ENCODE results near the gene TEX51.

TEX51 gene

GRCh38 chr2:126942427-126943203, 43.9 kb downstream of the TEX51 start:
- 50% methylated on average over 5 of the region's 5 CpGs for WGBS
- Histone ChIP-seq H3K27me3 (ENCODE audit: insufficient read depth, low read length) (peaks cover 35% of the 10 kb centered on the region), H3K4me3 (ENCODE audit: low read length) (no peak overlapping the region), H3K9me3 (ENCODE audit: insufficient read depth, low read depth, low read length) (peaks cover 48% of the 10 kb centered on the region), H3K9ac (ENCODE audit: low read depth, low read length) (no peak overlapping the region), H3K27ac (ENCODE audit: low read depth, low read length) (peak overlapping the region; percentile 88; the same call in 1 of the 2 replicates), H3K4me1 (ENCODE audit: insufficient read depth, low read length) (no peaks in the 10 kb centered on the region), H3K36me3 (ENCODE audit: insufficient read depth, low read length) (no peaks in the 10 kb centered on the region)

- 94% methylated on average over 4 of the region's 4 CpGs for WGBS
- H3K27me3 ChIP-seq (ENCODE audit: insufficient read depth, low read length), result peaks cover 26% of the 10 kb centered on the region
- no peaks in the 10 kb centered on the region for H3K36me3 ChIP-seq (ENCODE audit: insufficient read depth, low read length)
- H3K9ac ChIP-seq (ENCODE audit: low read depth, low read length), result no peak overlapping the region
- no peak overlapping the region; the same call in 1 of the 2 replicates for H3K4me3 ChIP-seq (ENCODE audit: low read length)
- no peak overlapping the region for H3K27ac ChIP-seq (ENCODE audit: low read depth, low read length)
- no peaks in the 10 kb centered on the region for H3K4me1 ChIP-seq (ENCODE audit: insufficient read depth, low read length)
- peaks cover 48% of the 10 kb centered on the region for H3K9me3 ChIP-seq (ENCODE audit: insufficient read depth, low read depth, low read length)
Observed at GRCh38 chr2:126943612-126944348, 45.1 kb downstream of the TEX51 start.

GRCh38 chr2:126945118-126945517, 46.4 kb downstream of the TEX51 start:
- no peak overlapping the region for H3K4me3 ChIP-seq (ENCODE audit: low read length)
- WGBS, result 91% methylated on average over 6 of the region's 6 CpGs

GRCh38 chr2:126946318-126947102, 47.8 kb downstream of the TEX51 start:
- H3K27me3 ChIP-seq (ENCODE audit: insufficient read depth, low read length), result peaks cover 12% of the 10 kb centered on the region; the same call in 1 of the 2 replicates
- no peak overlapping the region for H3K27ac ChIP-seq (ENCODE audit: low read depth, low read length)
- H3K9ac ChIP-seq (ENCODE audit: low read depth, low read length), result no peak overlapping the region
- H3K4me3 ChIP-seq (ENCODE audit: low read length), result no peak overlapping the region
- WGBS, result 92% methylated on average over 7 of the region's 7 CpGs
- H3K4me1 ChIP-seq (ENCODE audit: insufficient read depth, low read length), result no peaks in the 10 kb centered on the region
- H3K9me3 ChIP-seq (ENCODE audit: insufficient read depth, low read depth, low read length), result peaks cover 33% of the 10 kb centered on the region
- no peaks in the 10 kb centered on the region for H3K36me3 ChIP-seq (ENCODE audit: insufficient read depth, low read length)

More at GRCh38 chr2:126945118-126945517, 46.4 kb downstream of the TEX51 start:
- H3K27me3 ChIP-seq (ENCODE audit: insufficient read depth, low read length), result peaks cover 21% of the 10 kb centered on the region; the same call in 1 of the 2 replicates
- H3K9ac ChIP-seq (ENCODE audit: low read depth, low read length), result no peak overlapping the region
- H3K9me3 ChIP-seq (ENCODE audit: insufficient read depth, low read depth, low read length), result peaks cover 45% of the 10 kb centered on the region
- no peaks in the 10 kb centered on the region for H3K36me3 ChIP-seq (ENCODE audit: insufficient read depth, low read length)
- H3K4me1 ChIP-seq (ENCODE audit: insufficient read depth, low read length), result no peaks in the 10 kb centered on the region
- no peak overlapping the region for H3K27ac ChIP-seq (ENCODE audit: low read depth, low read length)

- WGBS, result 87% methylated on average over 6 of the region's 6 CpGs
- peaks cover 12% of the 10 kb centered on the region; the same call in 1 of the 2 replicates for H3K27me3 ChIP-seq (ENCODE audit: insufficient read depth, low read length)
- H3K27ac ChIP-seq (ENCODE audit: low read depth, low read length), result no peak overlapping the region
Observed at GRCh38 chr2:126947103-126947429, 48.4 kb downstream of the TEX51 start.

GRCh38 chr2:126949775-126950174, 51.1 kb downstream of the TEX51 start:
- H3K4me3 ChIP-seq (ENCODE audit: low read length), result no peak overlapping the region
- WGBS, result 96% methylated on average over 9 of the region's 9 CpGs
- H3K27me3 ChIP-seq (ENCODE audit: insufficient read depth, low read length), result peaks cover 12% of the 10 kb centered on the region; the same call in 1 of the 2 replicates
- no peaks in the 10 kb centered on the region for H3K36me3 ChIP-seq (ENCODE audit: insufficient read depth, low read length)
- H3K27ac ChIP-seq (ENCODE audit: low read depth, low read length), result no peak overlapping the region
- H3K9ac ChIP-seq (ENCODE audit: low read depth, low read length), result no peak overlapping the region
- H3K4me1 ChIP-seq (ENCODE audit: insufficient read depth, low read length), result no peaks in the 10 kb centered on the region
- H3K9me3 ChIP-seq (ENCODE audit: insufficient read depth, low read depth, low read length), result peaks cover 10% of the 10 kb centered on the region

More at GRCh38 chr2:126947103-126947429, 48.4 kb downstream of the TEX51 start:
- Histone ChIP-seq H3K9ac (ENCODE audit: low read depth, low read length) (no peak overlapping the region), H3K4me3 (ENCODE audit: low read length) (no peak overlapping the region), H3K9me3 (ENCODE audit: insufficient read depth, low read depth, low read length) (peaks cover 30% of the 10 kb centered on the region), H3K4me1 (ENCODE audit: insufficient read depth, low read length) (no peaks in the 10 kb centered on the region), H3K36me3 (ENCODE audit: insufficient read depth, low read length) (no peaks in the 10 kb centered on the region)

- H3K4me3 ChIP-seq (ENCODE audit: low read length), result no peak overlapping the region
- no peaks in the 10 kb centered on the region for H3K36me3 ChIP-seq (ENCODE audit: insufficient read depth, low read length)
- no peak overlapping the region for H3K27ac ChIP-seq (ENCODE audit: low read depth, low read length)
- peaks cover 4% of the 10 kb centered on the region; the same call in 1 of the 2 replicates for H3K4me1 ChIP-seq (ENCODE audit: insufficient read depth, low read length)
- 0 out of 2 replicates have a peak, but pooled peaks cover 5% of the 10 kb centered on the region for H3K9me3 ChIP-seq (ENCODE audit: insufficient read depth, low read depth, low read length)
- WGBS, result 91% methylated on average over 3 of the region's 3 CpGs
- no peak overlapping the region for H3K9ac ChIP-seq (ENCODE audit: low read depth, low read length)
- peaks cover 12% of the 10 kb centered on the region; the same call in 1 of the 2 replicates for H3K27me3 ChIP-seq (ENCODE audit: insufficient read depth, low read length)
Observed at GRCh38 chr2:126950504-126950903, 51.8 kb downstream of the TEX51 start.
